Hematopoietic multipotent progenitor cell treated with erythropoietin and hydrocortisone succinate and interleukin-3 and kit ligand, for 15 days (in vitro differentiated cells): Measurements from ENCODE around the gene ARHGEF28.

Source experiments
- DNase-seq: peaks from one replicate; pipeline ENCODE4 v3.0.0-alpha.2; 2015; ENCODE audit warnings: low spot score

ARHGEF28 gene

DNA sequence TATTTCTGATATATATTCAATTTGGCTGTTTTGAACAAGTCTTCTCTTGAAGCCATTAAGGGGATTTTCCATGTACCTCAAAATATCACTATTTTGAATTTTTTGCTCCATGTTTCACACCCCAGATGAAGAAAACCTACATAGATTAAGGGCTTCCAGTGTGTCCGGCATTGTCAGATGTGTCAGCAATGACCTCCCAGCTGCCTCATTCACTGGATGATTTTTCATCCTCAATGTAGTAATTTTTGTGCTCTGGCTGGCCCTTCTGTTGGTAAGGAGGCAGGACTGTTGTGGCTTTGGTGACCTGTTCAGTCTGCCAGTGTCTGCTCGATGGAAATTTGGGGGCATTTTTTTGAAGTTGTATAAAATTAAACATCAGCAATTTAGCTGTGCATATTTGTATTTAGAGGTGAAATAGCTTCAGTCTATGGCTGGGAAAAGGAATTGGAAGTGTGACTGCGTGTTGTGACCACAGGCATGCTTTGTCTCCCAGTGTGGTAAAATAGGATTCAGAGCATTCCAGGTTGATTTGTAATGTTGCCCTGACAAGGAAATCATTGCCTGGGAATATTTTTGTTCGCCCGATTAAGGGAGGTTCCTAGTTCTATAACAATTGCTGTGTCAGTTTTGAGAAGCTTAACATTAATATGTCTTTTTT, 312.4 kb downstream of the ARHGEF28 start:
- no peak for DNase-seq

GRCh38 chr5:73938938-73939320, 312.9 kb downstream of the ARHGEF28 start:
- DNase-seq = no peak

- DNase-seq = no peak
Observed at GRCh38 chr5:73939557-73939956, 313.6 kb downstream of the ARHGEF28 start.

DNA sequence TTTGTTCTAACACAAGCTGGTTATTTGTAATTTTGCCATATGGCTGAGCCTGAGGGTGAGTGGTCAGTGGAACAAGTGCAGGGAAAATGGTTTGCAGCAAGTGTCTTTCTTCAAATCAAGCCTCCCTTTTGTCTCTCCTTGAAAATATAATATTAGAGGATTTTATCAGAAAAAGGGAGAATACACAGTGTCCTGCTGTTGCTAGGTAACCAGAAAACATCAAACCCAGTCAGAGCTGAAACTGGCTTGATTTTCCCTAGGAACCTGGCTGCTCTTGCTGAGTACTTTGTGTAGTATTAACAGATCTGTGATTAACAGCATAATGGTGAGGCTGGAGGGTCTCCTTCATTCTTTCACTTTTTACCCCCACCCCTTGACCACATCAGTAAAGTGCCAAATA, 314.0 kb downstream of the ARHGEF28 start:
- DNase-seq = no peak

DNA sequence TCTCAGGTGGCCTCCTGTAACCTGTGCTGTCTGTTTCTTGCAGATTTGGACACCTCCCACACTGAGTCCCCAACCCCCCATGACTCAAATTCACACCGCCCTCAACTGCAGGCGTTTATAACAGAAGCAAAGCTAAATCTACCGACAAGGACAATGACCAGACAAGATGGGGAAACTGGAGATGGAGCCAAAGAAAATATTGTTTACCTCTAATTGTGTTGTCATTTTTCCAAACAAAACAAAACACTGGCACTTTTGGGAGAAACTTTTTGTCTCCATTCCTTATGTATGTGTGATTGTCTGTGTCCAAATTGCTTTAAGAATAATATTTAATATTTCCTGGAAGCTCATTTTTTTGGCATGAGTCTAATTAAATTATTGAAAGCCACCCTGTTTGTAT, 314.8 kb downstream of the ARHGEF28 start:
- no peak for DNase-seq

- no peak for DNase-seq
Observed at GRCh38 chr5:73942783-73943182, 316.8 kb downstream of the ARHGEF28 start.

GRCh38 chr5:73943397-73943796, 317.4 kb downstream of the ARHGEF28 start:
- DNase-seq = no peak

DNA sequence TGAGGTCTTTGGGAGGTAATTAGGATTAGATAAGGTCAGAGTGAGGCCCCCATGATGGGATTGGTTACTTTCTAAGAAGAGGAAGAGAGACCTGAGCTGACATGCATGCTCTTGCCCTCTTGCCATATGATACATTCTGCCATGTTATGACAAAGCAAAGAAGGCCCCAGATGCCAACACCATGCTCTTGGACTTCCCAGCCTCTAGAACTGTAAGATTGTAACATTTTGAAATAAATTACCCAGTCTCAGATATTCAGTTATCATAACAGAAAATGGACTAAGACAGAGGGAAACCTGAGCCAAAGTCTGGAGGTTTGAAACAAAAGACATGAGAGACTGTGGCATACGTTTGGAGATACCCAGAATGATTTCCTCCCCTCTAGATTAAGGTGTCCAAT, 318.6 kb downstream of the ARHGEF28 start:
- no peak for DNase-seq

DNA sequence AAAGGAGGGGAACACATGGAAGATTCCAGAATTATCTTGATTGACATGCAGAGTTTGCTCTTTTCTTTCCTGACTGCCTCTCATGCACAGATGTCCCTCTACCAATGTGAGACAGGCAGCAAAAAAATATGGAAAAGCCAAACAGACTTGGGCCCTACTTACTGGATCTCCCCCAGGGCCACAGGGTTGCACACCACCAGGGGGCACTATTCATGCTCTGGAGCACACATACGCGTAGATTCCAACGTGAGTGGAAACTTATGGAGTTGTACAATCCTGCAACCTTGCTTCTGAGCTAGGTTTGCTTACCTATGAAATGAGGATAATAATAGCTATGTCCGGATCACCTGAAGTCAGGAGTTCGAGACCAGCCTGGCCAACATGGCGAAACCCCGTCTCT, 319.5 kb downstream of the ARHGEF28 start:
- DNase-seq = peak; percentile 4

- no peak for DNase-seq
Observed at GRCh38 chr5:73946278-73946677, 320.3 kb downstream of the ARHGEF28 start.

DNA sequence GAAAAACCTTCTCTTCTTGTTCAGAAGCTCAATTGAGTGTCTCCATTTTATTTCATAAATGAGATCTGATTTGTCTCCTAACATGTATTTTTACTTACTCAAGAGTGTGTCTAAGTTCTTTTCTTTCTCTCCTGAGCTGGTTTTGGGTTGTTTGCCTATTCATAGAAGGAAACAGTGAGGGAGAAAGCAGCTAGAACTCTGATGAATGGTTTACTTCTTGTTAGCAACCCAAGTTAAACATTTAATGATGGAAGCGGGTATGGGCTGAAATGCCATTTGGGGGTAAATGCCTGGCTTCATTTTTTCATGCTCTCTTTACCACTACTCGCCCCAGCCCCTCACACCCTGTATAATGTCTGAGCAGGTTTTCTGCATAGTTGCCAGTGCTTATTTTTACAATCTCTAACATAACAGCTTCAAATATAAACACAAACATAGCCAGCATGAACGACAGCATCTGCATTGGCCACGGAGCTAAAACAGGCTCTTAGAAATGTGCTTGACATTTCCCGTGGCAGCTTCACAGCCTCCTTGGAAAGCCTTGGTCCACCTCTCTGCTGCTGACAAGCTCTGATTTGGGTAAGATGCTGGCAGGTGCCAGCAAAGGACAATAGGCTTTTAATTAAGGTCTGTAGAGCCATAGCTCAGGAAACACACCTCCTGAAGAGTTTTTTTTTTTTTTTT, 321.1 kb downstream of the ARHGEF28 start:
- no peak for DNase-seq

DNA sequence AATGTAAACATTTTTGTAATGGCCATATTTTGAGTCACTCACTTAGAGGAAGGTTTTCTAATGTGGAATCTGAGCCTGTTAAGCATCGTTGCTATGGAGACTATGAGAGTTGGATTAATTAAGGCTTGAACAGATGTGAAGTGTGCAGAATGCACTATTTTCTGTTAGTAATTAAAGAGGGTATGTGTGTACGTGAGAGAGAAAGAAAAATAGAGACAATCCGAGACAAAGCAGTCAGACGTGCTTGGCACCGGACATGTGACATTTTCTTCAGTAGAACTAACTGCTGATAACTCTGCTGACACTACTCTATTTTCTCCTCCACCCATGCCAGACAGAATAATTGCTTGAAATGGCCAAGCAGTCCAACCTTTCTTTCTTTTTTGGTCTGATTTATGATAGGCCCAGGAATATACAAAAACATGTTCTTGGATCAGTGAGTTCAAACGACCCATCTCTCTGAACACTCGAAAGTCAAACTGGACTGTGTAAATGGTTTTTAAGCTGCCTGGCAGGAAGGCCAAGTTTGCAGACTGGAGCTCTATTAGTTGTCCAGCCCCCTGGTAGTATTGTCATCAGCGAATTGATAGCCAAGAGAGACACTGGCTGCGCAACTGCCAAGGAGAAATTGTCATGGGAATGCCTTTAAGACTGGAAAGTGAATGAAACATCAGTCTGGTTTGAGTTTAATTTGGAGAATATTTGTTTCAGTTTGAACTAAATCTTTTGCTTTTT, 322.1 kb downstream of the ARHGEF28 start:
- DNase-seq = no peak

- no peak for DNase-seq
Observed at GRCh38 chr5:73948720-73949119, 322.7 kb downstream of the ARHGEF28 start.

GRCh38 chr5:73950441-73950873, 324.5 kb downstream of the ARHGEF28 start:
- no peak for DNase-seq

- DNase-seq = no peak
Observed at GRCh38 chr5:73950912-73951430, 325.0 kb downstream of the ARHGEF28 start.

DNA sequence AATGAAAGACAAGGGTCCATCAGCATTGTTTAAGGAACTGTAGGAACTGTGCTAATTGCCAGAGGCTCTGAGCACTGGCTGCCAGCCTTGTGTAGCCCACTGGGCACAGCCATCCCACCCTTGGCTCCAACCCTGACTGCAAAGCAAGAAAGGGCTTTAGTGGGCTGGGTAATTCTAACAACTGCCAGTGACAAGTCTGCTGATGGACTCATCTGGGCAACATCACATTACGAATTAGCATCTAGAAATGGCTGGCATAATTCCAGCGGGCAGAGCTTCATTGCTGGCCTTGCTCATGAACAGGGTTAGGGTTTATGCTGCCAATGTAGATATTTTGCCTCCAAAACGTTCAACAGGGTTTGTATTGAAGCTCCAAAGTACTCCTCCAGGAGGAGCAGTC, 326.9 kb downstream of the ARHGEF28 start:
- DNase-seq = no peak

GRCh38 chr5:73954381-73954780, 328.4 kb downstream of the ARHGEF28 start:
- no peak for DNase-seq

DNA sequence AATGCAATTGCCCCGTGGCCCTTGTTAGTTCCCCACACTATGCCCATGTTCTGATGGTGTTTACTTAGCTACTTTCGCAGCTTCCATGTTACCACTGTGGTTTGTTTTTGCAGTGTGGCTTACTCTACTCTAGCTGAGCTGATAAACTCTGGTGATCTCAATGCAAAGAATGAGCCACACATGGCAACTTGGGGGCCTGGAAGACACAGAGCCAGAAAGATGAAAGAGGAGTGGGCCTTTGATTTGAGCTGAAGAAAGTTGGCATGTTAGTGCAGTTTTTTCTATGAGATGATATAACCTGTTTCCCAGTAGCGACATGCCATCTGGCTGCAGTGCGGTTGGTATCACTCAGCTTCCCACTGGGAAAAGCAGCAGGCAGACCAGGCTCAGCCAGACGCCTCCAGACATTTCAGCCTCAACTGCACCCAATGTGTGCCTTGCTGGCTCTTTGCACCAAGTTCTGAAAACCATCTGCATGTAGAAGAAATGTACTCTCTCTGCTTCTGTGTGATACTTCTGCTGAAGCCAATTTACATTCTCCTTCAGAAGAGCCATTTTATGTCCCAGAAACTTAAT, 329.4 kb downstream of the ARHGEF28 start:
- DNase-seq = no peak

- DNase-seq = no peak
Observed at GRCh38 chr5:73957397-73958001, 331.5 kb downstream of the ARHGEF28 start.

- DNase-seq = no peak
Observed at GRCh38 chr5:73958037-73958436, 332.0 kb downstream of the ARHGEF28 start.

- no peak for DNase-seq
Observed at GRCh38 chr5:73960023-73960422, 334.0 kb downstream of the ARHGEF28 start.

GRCh38 chr5:73960426-73960825, 334.4 kb downstream of the ARHGEF28 start:
- DNase-seq = no peak
